HUDEP-2 (cell line): ENCODE data around the gene EHMT1.

Experiments used
- DNase-seq, 76 experiments: peaks; one replicate each; lab custom pipeline; 2025; ENCODE audit not compliant: unreplicated experiment in 76 of 76; lab: John Stamatoyannopoulos, UW

Gene EHMT1

DNA sequence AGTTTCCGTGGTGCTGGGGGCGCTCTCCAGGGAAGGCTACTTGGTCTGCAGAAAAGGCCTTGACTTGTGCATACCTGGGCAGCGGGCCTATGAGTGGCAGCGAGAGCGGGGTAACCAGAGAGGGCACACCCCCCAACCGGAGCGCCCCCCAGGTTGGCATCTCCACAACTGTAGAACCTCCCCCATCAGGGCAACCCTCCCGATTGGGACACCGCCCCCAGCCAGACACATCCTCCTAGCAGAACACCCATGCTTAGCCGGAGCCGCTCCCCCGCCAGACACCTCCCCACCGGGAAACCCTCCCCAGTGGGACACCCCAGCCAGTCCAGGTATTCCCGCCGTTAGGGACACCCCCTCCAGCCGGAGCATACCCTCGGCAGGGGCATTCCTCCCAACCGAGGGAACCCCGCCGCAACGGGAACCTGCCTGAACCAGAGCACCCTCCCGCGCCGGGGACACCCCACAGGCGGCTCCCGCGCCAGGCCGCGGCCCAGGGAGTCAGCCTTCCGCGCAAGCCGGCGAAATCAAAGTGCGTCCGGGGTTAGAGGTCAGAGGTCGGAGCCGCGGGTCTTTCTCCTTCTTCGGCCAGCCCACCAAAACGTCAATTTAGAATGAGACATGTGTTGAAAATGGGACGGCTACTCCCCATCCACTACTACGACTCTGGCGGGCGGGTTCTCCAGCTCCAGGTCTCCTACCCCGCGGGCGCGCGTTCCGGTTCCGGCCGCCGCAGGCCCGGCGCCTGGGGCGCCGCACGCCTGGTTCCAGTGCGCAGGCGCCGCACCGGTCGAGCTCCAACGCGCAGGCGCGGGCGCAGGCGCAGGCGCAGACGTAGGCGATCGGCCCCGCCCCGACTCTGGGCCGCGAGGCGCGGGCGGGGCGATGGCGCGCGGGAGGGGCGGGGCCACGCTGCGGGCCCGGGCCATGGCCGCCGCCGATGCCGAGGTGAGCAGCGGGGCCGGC lies at the start of gene EHMT1:
Gene EHMT1, plus strand, starts transcription at position 901 of the 963 bp plus-strand sequence. Its CDS starts 24 bp downstream, at position 925.
- peak in 69 of 76 experiments; percentile 35 to 90 (median 71) for DNase-seq

- no peak for DNase-seq
Observed at GRCh38 chr9:137569609-137570203, 49.1 kb upstream of the EHMT1 start.

DNA sequence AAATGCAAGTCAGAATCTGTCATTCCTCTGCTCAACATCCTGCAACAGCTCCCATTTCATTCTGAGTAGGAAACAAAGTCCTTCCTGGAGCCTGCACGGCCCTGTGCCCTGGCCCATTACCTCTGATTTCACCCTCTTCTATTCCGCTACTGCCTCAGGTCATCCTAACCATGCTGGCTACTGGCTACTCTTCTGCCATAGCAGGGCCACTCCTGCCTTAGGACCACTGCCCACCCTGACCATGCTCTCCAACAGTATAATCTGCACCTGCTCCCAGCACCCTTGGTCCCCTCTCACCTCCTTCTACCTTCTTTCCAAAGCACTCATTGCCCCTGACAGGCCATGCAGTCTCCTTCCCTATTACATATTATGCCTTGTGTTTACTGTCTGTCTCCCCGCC lies 48.2 kb upstream of the EHMT1 start:
- DNase-seq, result no peak

DNA sequence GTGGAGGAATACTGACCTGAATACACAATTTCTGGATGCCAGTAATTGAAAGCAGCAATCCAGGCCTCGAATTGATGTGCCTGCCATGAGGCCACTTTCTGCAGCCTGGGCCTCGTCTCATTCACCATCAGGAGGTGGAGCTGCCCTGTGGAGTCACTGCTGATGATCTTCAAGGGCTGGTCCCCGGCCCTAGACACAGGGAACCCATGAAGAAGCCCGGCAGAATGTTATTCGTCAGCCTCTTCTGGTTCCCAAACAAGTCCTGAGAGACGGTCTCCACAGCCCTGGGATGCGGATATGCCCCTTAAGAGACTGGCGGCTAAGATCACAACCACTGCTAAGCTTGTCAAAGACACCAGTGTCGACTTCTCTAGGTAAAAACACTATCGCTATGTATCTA lies 44.6 kb upstream of the EHMT1 start:
- no peak for DNase-seq

DNA sequence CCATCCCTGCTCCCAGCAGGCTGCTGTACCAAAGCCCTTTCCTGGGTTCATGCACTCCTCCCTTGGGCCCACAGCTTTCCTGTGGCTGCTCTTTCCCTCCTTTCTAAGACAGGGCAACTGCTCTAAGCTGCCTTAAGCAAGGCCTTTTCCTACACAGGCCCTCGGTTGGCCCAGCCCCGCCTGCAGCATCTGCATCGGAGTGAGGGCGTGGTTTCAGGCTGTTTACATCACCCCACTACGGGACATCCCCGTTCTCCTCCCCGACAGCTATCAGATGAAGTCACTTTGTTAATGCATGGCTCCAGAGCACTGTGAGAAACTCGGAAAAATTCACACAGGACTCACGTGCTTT lies 43.5 kb upstream of the EHMT1 start:
- peak in 66 of 76 experiments; percentile 12 to 78 (median 52) for DNase-seq

GRCh38 chr9:137575716-137576411 lies 42.9 kb upstream of the EHMT1 start:
- peak in 3 of 76 experiments; percentile 9 to 20 (median 16) for DNase-seq

DNA sequence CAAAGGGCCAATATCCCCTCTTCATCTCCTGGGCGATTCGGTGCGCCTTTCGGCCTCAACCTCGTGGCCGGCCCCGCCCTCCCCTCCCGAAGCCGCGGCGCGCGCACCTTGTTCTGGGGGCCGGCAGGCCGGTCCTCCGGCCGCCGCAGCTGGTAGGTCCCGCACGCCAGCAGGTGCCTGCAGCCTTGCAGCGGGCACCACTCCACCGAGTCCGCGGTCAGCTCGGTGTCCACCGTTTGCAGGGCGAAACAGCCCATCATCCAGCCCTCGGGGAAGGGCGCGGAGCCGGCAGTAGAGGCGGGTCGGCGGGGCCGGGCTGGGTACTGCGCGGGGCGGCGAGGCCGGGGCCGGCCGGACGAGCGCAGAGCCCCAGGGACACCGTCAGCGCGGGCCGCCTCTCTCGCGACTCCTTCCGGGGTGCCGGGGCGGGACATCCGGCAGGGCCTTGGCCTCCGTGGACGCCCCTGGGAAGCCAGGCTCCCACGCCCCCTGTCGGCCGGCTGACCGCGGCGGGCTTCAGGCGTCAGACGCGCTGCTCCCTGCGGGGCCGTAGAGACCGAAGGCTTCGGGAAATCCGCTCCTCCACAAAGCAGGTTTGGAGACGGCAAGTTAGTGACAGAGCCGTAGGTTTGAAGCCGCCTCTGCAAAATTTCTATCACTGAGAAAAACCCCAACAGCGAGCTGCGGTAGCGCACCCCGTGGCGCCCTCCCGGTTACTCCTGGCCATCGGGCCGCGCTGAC lies 40.1 kb upstream of the EHMT1 start, which contains the start of gene DPH7:
Gene DPH7, minus strand, starts transcription at position 408 of the 741 bp plus-strand sequence. Its CDS starts 148 bp downstream, at position 260.
- DNase-seq, result peak in 73 of 76 experiments; percentile 38 to 96 (median 87)

DNA sequence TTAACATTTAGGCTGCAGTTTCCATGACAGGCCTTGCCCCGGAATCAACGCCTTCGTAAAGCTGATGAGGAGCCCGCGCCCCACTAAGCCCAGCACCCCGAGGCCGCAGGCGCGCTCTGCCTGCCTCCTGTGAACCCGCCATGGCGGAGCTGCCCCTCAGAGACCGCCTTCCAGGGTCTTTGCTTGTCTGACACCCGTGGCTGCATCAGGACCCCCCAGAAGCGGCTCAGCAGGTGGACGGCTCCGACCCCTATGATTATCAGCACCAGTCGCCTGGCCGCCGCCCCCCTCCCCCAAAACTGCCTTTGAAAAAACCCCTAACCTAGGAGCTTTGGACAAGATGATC lies 39.6 kb upstream of the EHMT1 start:
- DNase-seq, result no peak

GRCh38 chr9:137580209-137580953 lies 38.4 kb upstream of the EHMT1 start:
- no peak for DNase-seq

GRCh38 chr9:137580954-137581322 lies 37.9 kb upstream of the EHMT1 start:
- DNase-seq, result no peak

DNA sequence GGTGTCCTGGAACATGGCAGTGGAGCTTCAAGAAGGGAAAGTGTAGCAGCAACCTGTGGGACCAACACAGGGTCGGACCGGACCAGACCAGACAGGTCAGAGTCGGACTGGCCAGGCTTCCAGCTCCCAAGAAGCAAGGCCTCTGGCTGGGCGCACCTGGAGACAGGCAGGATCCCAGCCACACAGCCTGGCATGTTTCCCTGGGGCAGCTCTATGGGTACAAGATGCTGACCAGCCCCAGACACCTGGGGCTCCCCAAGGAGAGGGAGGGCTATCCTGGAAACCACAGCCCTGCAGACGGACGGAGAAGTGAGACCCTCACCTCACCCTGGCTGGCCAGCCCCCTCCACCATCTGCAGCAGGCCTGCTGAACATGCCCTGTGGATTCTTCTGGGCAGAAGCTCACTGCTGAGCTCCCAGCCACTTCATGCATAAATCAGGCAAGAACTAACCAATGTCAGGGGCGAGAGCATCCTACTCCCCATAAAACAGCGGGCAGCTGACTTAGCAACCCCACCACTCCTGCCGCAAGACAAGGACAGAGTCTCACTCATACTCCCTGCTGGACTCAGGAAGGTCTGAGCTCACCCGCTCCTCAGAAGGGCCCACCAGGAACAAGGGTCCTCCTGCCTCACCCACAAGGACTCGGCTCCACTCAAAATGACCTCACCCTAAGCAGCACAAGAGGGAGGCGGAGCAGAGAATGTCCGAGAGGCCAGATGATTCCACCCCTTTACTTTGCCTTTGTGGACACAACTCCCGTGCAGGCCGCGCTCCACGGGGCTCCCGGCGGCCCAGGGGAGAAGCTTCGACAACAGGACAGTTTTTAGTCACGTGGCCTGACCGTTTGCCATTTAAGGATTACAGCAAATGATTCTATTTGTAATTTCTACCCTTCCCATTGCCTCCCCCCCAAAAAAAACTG lies 37.2 kb upstream of the EHMT1 start:
- no peak for DNase-seq

GRCh38 chr9:137582286-137582860 lies 36.4 kb upstream of the EHMT1 start:
- peak in 7 of 76 experiments; percentile 12 to 32 (median 21) for DNase-seq

DNA sequence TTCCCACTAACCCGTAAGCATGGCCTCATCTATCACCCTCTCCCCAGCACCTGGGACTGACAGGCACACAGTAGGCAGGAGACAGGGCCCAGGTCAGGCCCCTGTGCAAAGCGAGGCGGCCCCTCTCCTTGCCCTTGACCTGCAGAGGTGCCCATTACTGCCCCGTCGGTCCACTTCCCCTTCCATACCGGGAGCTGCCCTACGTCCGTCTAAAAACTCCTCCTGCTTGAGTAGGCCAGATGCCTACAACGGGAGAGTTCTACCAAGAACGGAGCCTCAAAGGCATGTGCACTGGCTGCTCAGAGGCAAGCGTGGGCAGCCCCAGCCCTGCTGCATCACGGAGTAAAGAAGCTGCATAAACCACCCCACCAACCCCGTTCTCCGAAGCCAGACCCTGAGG lies 35.5 kb upstream of the EHMT1 start:
- no peak for DNase-seq

DNA sequence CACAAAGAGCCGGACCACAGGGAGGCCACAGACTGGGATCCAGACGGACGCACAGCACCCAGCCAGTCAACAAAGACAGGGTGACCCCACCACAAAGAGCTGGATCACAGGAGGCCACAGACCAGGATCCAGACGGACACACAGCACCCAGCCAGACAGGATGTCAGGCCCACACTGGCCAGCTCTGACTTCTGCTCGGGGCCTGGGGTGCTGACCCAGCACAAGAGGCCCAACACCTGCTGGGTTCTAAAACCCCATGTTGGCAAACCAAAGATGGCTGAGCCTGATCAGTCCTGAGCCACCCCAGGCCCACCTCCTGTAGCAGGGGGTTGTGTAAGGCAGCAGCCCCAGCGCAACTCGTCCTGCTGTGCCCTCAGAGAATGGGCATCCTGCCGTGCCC lies 34.8 kb upstream of the EHMT1 start:
- DNase-seq, result no peak

DNA sequence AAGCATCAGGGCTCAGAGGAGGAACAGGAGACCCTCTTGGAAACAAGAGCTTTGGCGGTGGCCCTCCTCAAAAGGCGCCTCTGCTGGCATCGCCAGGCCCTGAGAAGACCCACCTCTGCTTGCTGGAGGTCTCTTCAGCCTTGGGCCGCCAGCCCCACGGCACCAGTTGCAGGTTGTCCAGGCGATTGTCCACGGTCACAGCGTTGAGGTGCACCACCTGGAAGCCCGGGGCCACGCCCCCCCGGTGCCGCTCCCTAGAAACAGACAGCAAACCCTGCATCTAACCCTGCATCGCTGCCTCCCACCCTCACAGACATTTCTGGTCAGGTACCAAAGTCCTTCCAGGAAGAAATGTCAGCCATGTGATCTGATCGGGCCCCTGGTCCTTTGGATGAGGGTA lies 32.0 kb upstream of the EHMT1 start:
- no peak for DNase-seq

DNA sequence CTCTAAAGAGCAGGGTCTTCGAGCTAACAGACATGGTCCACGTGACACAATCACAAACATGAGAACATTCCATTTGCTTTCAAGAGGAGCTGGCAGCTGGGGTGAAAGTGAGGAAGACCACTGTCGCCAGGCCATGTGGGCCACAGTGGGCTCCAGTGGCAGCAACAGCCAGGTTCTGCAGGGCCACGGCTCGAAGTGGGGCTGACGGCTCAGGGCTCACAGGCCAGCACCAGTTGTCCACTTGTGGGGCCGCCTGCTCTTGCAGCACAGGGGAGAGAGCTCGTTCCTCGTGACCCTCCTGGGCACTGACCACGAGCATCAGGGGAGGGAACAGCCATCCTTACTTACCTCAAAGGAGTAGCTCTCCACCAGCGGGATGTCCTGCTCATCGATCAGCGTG lies 30.5 kb upstream of the EHMT1 start:
- DNase-seq, result no peak

- DNase-seq, result no peak
Observed at GRCh38 chr9:137588891-137589290, 29.9 kb upstream of the EHMT1 start.

DNA sequence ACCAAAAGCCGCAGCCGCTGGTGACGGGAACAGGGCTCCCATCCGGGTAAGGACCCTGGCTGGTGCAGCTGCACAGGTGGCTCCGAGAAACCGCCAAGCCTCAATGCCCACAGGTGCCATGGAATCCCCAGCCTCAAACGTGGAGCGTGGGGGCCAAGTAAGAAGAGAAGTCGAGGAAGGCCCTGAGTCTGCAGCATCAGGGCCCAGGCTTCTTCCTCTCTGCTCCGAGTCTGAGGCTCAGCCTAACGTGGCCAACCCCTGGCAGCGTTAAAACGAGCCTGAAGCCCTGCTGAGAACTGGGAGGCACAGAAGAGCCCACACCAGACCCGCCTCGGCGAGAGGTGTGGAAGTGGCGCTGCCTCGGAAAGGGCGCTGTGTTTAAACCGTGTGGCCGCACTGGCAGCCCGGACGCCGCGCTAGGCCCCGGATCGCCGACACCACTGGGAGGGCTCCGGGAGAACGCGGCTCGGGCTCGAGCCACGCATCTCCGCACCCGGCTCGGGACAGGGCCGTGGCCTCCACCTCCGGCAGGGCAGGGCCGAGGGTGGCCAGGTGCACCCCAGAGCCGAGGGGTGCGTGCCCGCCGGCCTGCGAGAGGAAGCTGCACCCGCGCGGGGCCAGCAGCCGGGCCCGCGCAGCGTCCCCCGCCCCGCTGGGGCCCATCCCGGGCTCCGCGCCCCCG lies 29.2 kb upstream of the EHMT1 start:
- peak in 1 of 76 experiments; percentile 9 for DNase-seq
